Measurements from ENCODE around the gene MLKL. TPM values are rescaled to one million over a fixed set of nuclear protein-coding genes. Genes with fewer than 3 reads are reported as not detected.

The MLKL gene
- total and polyA plus RNA-seq, 2 of the 13 experiments (the other 11 are each of a cell fraction or from before 2014, with no cell fraction given): 6.4 to 10.7 TPM

GRCh38 chr16:74695450-74696422 lies 4.9 kb downstream of the MLKL start (continued):
- TF ChIP-seq KLF16 (CRISPR knock-in tag; IDR thresholded peaks at IDR 0.05) (peak in 1 of 2 experiments; percentile 71; a peak in 1 of 4 replicates), SP4 (CRISPR knock-in tag; IDR thresholded peaks at IDR 0.05) (no peak), PRPF4 (IDR thresholded peaks at IDR 0.05; ENCODE audit: low read depth, low read length, poor library complexity, severe bottlenecking) (no peak), RBAK (CRISPR knock-in tag; IDR thresholded peaks at IDR 0.05) (no peak), TEAD3 (CRISPR knock-in tag; optimal IDR thresholded peaks at IDR 0.05; ENCODE audit: borderline replicate concordance) (peak; percentile 54), ZSCAN5A (CRISPR knock-in tag; IDR thresholded peaks at IDR 0.05; ENCODE audit: borderline replicate concordance) (no peak), SAP130 (CRISPR knock-in tag; IDR thresholded peaks at IDR 0.05; ENCODE audit: low read depth) (peak; percentile 88), JUNB (CRISPR knock-in tag; IDR thresholded peaks at IDR 0.05; ENCODE audit: borderline replicate concordance) (no peak), THYN1 (CRISPR knock-in tag; IDR thresholded peaks at IDR 0.05; ENCODE audit: borderline replicate concordance, low read depth) (no peak)
- TF ChIP-seq, protein P1, sequence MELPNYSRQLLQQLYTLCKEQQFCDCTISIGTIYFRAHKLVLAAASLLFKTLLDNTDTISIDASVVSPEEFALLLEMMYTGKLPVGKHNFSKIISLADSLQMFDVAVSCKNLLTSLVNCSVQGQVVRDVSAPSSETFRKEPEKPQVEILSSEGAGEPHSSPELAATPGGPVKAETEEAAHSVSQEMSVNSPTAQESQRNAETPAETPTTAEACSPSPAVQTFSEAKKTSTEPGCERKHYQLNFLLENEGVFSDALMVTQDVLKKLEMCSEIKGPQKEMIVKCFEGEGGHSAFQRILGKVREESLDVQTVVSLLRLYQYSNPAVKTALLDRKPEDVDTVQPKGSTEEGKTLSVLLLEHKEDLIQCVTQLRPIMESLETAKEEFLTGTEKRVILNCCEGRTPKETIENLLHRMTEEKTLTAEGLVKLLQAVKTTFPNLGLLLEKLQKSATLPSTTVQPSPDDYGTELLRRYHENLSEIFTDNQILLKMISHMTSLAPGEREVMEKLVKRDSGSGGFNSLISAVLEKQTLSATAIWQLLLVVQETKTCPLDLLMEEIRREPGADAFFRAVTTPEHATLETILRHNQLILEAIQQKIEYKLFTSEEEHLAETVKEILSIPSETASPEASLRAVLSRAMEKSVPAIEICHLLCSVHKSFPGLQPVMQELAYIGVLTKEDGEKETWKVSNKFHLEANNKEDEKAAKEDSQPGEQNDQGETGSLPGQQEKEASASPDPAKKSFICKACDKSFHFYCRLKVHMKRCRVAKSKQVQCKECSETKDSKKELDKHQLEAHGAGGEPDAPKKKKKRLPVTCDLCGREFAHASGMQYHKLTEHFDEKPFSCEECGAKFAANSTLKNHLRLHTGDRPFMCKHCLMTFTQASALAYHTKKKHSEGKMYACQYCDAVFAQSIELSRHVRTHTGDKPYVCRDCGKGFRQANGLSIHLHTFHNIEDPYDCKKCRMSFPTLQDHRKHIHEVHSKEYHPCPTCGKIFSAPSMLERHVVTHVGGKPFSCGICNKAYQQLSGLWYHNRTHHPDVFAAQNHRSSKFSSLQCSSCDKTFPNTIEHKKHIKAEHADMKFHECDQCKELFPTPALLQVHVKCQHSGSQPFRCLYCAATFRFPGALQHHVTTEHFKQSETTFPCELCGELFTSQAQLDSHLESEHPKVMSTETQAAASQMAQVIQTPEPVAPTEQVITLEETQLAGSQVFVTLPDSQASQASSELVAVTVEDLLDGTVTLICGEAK (IDR thresholded peaks at IDR 0.05): no peak
- TF ChIP-seq, protein P1 (CRISPR knock-in tag; IDR thresholded peaks at IDR 0.05): no peak; the same call in 1 of the 2 replicates
- TF ChIP-seq, protein P2, sequence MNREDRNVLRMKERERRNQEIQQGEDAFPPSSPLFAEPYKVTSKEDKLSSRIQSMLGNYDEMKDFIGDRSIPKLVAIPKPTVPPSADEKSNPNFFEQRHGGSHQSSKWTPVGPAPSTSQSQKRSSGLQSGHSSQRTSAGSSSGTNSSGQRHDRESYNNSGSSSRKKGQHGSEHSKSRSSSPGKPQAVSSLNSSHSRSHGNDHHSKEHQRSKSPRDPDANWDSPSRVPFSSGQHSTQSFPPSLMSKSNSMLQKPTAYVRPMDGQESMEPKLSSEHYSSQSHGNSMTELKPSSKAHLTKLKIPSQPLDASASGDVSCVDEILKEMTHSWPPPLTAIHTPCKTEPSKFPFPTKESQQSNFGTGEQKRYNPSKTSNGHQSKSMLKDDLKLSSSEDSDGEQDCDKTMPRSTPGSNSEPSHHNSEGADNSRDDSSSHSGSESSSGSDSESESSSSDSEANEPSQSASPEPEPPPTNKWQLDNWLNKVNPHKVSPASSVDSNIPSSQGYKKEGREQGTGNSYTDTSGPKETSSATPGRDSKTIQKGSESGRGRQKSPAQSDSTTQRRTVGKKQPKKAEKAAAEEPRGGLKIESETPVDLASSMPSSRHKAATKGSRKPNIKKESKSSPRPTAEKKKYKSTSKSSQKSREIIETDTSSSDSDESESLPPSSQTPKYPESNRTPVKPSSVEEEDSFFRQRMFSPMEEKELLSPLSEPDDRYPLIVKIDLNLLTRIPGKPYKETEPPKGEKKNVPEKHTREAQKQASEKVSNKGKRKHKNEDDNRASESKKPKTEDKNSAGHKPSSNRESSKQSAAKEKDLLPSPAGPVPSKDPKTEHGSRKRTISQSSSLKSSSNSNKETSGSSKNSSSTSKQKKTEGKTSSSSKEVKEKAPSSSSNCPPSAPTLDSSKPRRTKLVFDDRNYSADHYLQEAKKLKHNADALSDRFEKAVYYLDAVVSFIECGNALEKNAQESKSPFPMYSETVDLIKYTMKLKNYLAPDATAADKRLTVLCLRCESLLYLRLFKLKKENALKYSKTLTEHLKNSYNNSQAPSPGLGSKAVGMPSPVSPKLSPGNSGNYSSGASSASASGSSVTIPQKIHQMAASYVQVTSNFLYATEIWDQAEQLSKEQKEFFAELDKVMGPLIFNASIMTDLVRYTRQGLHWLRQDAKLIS (CRISPR knock-in tag; IDR thresholded peaks at IDR 0.05): no peak
- TF ChIP-seq, protein P3, sequence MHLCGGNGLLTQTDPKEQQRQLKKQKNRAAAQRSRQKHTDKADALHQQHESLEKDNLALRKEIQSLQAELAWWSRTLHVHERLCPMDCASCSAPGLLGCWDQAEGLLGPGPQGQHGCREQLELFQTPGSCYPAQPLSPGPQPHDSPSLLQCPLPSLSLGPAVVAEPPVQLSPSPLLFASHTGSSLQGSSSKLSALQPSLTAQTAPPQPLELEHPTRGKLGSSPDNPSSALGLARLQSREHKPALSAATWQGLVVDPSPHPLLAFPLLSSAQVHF (CRISPR knock-in tag; IDR thresholded peaks at IDR 0.05): no peak

Data from HepG2 (cell line).